K562 (cell line): ENCODE measurements around the gene PAFAH1B1.

Experiments used
- ATF6 ChIP-seq: sonication (generic); formaldehyde crosslinking; IDR thresholded peaks from 2 replicates; pipeline ENCODE4 v1.4.0; 2020; ENCODE audit warnings: mild to moderate bottlenecking, missing genetic modification reagents
- NBN ChIP-seq: fragments of 450-650 bp; IDR thresholded peaks from 2 replicates; pipeline ENCODE4 v1.6.1; 2016; ENCODE audit warnings: low read depth, mild to moderate bottlenecking
- POLR2AphosphoS5 ChIP-seq: IDR thresholded peaks from 2 replicates; pipeline ENCODE4 v1.6.1; 2011; ENCODE audit warnings: mild to moderate bottlenecking, low read depth, low read length, moderate library complexity; ENCODE audit not compliant: control insufficient read depth, insufficient read depth
- POLR3G ChIP-seq: IDR thresholded peaks from 2 replicates; pipeline ENCODE4 v1.6.1; 2011; ENCODE audit not compliant: insufficient read length, insufficient replicate concordance; ENCODE audit errors: extremely low read depth
- TF ChIP-seq, protein P1 (sequence below), 3 experiments: IDR thresholded peaks in 2 of 3; conservative IDR thresholded peaks in 1 of 3; 2 replicates each; pipeline ENCODE4 v1.5.1; 2011 to 2012; ENCODE audit warnings: low read length in 3 of 3, mild to moderate bottlenecking in 3 of 3, control low read depth in 2 of 3, improper control_type of control experiment in 1 of 3, inconsistent platforms in 1 of 3, low read depth in 1 of 3, mixed read lengths in 1 of 3, moderate library complexity in 1 of 3; ENCODE audit not compliant: insufficient read depth in 2 of 3
- TF ChIP-seq, protein P2 (sequence below), 2 experiments: fragments of 450-650 bp; IDR thresholded peaks; 2 replicates each; pipeline ENCODE4 v1.6.1; 2016; ENCODE audit warnings: mild to moderate bottlenecking in 2 of 2, borderline replicate concordance in 1 of 2, low read depth in 1 of 2, moderate library complexity in 1 of 2

DNA sequence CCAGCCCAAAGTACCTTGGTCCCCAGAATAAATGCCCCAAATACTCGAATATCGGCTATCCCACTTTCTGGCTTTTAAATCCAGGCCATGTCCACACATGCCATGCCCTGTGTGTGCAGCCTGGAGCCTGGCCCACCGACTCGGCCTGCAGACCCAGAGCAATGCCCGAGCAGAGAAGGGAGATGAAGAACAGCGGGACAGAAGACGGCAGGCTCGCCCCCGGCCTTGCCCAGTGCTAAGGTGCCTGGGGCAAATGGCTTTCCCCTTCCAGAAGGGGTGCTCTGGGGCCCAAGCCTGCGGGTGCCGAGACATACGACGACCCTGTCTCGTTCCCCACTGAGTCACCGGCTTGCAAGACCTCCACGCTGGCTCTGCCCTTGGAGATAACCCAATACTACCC lies 110.2 kb downstream of the PAFAH1B1 start:
- TF ChIP-seq POLR3G, result no peak
- TF ChIP-seq ATF6 (CRISPR knock-in tag), result no peak
- TF ChIP-seq POLR2AphosphoS5, result no peak
- TF ChIP-seq, protein P1, sequence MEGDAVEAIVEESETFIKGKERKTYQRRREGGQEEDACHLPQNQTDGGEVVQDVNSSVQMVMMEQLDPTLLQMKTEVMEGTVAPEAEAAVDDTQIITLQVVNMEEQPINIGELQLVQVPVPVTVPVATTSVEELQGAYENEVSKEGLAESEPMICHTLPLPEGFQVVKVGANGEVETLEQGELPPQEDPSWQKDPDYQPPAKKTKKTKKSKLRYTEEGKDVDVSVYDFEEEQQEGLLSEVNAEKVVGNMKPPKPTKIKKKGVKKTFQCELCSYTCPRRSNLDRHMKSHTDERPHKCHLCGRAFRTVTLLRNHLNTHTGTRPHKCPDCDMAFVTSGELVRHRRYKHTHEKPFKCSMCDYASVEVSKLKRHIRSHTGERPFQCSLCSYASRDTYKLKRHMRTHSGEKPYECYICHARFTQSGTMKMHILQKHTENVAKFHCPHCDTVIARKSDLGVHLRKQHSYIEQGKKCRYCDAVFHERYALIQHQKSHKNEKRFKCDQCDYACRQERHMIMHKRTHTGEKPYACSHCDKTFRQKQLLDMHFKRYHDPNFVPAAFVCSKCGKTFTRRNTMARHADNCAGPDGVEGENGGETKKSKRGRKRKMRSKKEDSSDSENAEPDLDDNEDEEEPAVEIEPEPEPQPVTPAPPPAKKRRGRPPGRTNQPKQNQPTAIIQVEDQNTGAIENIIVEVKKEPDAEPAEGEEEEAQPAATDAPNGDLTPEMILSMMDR (IDR thresholded peaks at IDR 0.05 in 2 of 3, conservative IDR thresholded peaks at IDR 0.05 in 1 of 3; ENCODE audit: insufficient read depth in 2 of 3, low read depth in 1 of 3, low read length in 3 of 3), result no peak
- TF ChIP-seq NBN, result no peak
- TF ChIP-seq, protein P2, sequence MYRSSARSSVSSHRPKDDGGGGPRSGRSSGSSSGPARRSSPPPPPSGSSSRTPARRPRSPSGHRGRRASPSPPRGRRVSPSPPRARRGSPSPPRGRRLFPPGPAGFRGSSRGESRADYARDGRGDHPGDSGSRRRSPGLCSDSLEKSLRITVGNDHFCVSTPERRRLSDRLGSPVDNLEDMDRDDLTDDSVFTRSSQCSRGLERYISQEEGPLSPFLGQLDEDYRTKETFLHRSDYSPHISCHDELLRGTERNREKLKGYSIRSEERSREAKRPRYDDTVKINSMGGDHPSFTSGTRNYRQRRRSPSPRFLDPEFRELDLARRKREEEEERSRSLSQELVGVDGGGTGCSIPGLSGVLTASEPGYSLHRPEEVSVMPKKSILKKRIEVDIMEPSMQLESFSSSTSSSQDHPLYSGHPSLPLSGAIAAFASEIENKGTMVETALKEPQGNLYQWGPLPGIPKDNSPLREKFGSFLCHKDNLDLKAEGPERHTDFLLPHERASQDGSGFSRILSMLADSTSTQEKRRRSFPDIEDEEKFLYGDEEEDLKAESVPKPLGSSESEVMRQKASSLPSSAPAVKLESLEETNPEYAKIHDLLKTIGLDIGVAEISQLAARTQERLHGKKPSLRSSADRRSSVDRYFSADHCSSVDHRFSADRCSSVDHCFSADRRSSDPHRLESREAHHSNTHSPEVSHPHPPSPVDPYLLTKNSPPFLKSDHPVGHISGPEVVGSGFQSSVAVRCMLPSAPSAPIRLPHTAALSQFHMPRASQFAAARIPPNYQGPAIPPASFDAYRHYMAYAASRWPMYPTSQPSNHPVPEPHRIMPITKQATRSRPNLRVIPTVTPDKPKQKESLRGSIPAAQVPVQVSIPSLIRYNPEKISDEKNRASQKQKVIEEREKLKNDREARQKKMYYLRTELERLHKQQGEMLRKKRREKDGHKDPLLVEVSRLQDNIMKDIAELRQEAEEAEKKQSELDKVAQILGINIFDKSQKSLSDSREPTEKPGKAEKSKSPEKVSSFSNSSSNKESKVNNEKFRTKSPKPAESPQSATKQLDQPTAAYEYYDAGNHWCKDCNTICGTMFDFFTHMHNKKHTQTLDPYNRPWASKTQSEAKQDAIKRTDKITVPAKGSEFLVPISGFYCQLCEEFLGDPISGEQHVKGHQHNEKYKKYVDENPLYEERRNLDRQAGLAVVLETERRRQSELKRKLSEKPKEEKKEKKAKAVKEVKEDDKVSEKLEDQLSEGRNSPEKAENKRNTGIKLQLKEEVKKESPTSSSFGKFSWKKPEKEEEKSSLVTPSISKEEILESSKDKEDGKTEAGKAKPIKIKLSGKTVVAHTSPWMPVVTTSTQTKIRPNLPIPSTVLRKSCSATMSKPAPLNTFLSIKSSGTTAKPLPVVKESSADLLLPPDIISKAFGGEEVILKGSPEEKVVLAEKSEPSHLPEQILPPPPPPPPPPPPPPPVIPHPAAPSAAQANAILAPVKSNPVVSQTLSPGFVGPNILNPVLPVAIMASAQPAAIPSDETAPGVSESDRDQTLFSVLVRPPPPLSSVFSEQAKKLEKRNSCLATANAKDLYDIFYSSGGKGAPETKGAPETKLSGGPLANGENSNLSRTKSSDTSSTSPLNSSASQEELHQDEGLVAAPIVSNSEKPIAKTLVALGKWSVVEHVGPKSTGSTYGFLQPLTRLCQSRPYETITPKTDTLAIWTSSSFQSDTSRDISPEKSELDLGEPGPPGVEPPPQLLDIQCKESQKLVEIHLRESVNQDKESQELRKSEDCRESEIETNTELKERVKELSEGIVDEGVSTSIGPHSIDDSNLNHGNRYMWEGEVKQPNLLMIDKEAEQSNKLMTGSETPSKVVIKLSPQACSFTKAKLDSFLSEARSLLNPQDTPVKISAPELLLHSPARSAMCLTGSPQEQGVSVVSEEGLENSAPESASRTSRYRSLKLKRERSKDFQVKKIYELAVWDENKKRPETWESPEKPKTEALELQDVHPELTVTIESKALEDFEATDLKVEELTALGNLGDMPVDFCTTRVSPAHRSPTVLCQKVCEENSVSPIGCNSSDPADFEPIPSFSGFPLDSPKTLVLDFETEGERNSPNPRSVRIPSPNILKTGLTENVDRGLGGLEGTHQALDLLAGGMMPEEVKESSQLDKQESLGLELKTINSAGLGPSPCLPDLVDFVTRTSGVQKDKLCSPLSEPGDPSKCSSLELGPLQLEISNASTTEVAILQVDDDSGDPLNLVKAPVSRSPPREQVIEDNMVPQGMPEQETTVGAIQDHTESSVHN (IDR thresholded peaks at IDR 0.05; ENCODE audit: borderline replicate concordance in 1 of 2, low read depth in 1 of 2), result no peak
